ELF-1 (cell line): ENCODE measurements around the gene BNC2.

Experiments used
- DNase-seq: peaks from one replicate; pipeline ENCODE4 v3.0.0-alpha.2; 2016; ENCODE audit warnings: low read depth, low spot score

BNC2 gene

GRCh38 chr9:16421532-16421931 lies 448.9 kb downstream of the BNC2 start:
- DNase-seq, result no peak

DNA sequence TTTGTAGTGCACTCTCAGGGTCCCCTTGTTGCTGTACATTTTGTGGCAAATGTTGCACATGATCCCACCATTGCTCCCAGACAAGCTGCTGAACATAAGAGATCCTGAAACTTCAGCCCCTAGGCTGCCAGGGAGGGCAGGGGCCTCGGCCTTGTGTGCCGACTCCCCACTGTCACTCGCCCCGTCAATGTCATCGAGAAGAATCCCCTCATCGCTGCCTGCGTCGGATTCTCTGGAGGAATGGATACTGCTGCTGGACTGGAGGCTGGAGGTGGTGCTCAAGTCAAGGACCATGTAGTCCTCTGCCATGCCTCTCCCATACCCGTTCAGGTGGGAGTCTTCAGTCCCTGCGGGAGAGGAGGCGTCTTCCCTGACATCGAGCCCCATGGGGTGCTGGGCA lies 451.3 kb downstream of the BNC2 start:
- DNase-seq, result no peak

DNA sequence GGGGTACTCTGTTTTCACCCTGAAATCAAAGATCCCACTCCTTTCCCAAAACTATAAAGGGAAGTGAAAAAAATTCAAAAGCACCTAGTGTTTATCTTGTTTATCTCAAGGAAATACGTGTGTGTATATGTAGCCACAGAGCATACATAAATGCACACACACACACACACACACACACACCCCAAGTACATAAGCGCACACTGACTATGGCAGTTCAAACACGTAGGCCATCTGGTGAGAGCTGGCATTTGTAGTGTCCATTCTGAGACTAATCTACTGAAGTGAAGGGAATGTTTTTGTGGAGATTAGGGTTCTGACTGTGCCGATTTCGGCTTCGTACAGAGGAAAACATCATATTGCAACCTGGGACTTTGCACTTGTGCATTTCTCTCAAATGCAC lies 451.7 kb downstream of the BNC2 start:
- DNase-seq, result no peak

DNA sequence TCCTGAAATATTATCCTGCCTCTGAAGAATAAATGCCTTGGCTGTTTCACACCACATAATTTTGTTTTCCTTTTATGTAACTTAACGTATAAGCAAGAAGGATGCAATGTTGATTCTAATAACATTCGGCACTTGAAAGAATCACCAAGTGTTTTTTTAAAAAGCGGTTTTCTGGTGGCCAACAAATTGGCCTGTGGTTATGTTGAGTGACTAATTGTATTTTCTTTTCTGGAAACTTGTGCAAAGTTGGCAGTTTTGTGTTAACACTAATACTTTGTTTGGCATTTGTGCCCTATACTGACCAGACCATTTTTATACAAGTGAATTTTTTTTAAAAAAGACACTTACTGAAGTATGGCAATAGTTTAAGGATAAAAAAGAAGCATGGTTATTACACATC lies 452.7 kb downstream of the BNC2 start:
- no peak for DNase-seq

DNA sequence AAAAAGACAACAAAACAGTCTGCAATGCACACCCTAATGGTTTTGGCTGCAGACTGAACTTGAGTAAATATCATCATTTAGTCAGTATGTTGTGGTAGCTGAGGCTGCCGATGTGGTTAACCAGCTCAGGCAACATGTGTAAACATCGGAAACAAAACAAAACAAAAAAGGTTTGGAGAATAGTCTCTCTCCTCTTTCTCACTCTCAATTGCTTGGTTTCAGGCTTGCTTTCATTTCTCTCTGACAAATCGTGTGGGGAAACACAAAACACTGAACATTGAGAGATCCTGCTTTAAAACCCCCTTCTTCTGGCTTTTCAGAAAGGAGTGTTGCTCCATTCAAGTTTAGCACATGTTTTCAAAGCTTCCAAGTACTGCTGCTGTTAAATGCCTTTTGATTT lies 453.3 kb downstream of the BNC2 start:
- DNase-seq, result no peak

- no peak for DNase-seq
Measured at GRCh38 chr9:16414451-16414850, 456.0 kb downstream of the BNC2 start.

DNA sequence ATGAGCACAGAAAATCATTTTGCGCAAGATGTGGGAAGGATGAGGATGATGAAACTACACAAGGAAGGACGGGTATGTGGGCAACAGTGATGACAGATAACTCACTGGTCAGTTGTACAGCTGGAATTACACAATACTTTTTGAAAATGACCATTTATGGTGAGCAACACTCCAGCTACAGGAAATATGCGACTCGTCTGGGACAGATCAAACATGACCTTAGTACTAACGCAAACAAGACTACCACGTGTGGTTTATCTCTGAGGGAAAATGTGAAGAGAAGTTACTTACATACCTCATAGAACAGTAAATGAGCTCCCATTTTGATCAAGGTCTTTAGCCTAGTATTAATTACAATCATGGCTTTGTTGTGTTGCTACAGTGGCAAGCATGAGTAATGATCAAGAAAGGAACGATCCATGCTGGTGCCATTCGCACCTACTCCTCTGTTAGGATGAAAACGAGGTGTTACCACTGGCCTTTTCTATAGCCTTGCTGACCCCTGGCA lies 456.9 kb downstream of the BNC2 start:
- DNase-seq, result no peak

DNA sequence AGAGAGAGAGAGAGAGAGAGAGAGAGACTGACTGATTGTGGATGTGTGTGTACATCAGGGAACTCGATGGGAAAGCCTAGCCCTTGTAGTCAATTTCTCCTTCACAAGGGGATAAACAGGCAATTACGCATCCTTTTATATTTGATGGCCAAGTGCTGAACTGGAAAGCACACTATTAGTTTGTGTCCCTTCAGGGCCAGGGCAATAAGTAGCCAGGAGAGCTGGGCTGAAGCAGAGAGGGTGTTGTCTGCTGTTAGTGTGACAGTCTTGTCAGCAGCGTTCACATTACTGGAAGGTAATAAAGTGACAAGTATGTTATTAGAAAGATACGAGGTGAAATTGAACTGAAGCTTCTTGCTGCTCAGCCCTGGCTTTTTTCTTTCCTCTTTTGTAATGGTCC lies 457.7 kb downstream of the BNC2 start:
- no peak for DNase-seq

GRCh38 chr9:16411311-16411710 lies 459.2 kb downstream of the BNC2 start:
- no peak for DNase-seq

DNA sequence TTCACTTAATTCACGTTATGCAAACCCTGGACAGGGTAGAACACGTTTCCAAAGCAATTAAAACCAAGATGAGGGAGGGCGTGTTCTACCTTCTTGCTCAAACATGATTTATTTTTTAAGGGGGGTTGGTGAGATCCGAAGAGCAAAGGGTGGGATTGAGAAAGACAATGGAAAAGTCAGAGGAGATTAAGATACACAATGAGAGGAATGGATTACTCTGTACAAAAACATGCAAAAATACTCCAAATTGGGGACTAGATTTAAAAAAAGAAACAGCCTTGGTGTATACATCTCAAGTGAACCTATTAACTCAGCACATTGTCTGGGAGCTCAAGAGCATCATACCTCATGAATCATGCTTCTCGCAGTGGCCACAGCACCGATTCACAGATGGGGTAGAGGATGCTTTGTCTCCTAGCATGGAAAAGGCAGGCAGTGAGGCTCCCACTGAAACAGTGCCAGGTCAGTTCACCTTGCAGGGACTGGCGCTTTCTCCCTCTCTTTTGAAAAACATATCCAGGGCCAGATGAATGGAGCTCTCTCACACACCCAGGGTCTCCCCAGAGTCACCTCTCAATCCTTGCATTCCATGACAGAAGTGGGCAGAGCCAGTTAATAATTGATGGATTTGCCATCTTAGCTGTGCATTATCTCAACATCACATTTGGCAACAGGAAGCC lies 459.7 kb downstream of the BNC2 start:
- no peak for DNase-seq

DNA sequence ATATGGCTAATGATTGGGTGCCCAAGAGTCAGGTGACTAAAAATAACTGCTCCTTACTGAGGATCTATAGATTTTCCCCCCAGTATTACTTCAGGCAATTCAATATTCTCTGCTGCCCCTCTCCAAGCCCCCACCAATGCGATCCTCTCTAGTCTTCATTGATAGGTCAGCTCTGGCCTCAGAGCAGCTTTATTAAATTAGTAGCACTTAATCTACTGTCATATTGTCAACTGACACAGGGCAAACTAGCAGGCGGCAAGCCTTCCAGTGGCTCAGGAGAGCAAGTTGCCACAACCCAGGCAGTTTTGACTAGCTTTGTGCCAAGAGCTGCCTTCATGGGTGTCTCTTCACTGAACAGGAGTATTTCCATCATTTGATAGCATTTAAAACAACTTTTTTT lies 462.9 kb downstream of the BNC2 start:
- DNase-seq, result no peak

GRCh38 chr9:16406526-16407225 lies 463.8 kb downstream of the BNC2 start:
- DNase-seq, result no peak

DNA sequence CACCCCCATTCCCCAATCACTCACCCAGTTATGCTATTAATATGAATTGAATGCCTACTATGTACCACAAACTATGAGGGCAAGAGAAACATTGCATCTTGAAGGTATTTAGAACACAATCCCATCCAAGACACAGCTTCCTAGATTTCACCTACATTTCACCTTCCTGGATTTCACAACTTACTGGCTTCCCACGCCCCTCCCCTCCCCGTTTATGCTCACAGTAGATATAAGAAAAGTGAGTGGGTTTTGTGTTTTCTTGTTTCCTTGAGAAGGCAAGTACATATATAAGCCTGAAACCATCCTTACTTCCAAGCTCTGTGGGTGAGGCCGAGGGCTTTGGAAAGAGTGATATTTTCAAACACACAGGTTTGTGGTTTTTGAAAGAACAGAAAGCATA lies 465.0 kb downstream of the BNC2 start:
- no peak for DNase-seq

DNA sequence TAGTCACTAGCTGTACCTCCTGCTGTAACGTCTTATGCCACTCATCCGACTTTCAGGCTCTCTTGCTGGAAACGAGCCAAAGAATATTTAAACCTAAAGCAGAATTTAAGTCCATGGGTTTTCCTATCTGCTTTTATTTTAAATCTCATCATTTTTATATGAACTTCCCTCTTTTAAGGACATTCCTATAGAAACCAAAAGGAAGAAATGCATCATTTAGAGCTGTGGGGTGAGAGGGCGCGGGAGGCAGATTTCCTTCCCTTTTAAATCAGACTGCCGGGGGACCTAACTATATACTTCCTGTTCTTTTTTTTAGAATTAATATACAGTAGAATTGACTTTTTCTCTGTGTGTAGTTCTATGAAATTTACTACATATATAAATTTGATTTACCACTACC lies 468.8 kb downstream of the BNC2 start:
- DNase-seq, result no peak

DNA sequence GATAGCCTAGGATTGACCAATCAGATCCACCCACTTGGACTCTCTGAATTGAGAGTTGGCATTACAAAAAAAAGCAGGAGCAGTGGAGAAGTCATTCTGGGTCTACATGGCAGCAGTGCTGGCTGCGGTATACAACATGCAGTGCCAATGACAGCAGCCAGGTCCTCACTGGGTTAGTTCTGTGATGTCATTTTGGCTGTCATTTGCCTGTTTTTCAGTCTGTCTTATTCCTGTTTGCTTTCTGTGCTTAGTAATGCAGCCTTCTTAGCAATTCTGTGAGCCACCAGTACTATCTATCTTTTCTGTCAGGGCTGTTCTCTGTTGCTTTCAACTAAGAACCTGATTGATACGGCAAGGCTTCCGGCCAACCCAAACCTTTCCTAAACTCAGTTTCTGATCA lies 471.8 kb downstream of the BNC2 start:
- no peak for DNase-seq

GRCh38 chr9:16396389-16396788 lies 474.1 kb downstream of the BNC2 start:
- no peak for DNase-seq

GRCh38 chr9:16391369-16391768 lies 479.1 kb downstream of the BNC2 start:
- DNase-seq, result no peak

DNA sequence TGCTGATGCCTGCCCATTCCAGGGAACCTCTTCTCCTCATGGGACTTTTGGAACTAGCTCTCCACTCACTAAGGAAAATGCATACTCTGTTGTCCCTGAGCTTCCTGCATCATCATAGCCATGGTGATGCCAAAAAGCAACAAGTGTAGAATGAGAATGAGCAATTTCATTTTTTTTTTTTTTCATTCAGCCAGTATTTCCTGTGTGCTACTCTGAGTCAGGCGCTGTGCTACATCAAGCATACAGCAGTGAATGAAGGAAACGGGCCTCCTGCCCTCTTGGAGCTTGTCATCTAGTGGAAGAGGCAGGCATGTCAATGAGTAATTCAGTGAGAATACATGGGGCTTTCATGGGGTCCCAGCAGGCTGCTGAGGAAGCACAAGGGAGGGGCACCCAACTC lies 483.1 kb downstream of the BNC2 start:
- no peak for DNase-seq

GRCh38 chr9:16386827-16387077 lies 483.7 kb downstream of the BNC2 start:
- DNase-seq, result no peak

- DNase-seq, result no peak
Measured at GRCh38 chr9:16386007-16386826, 484.3 kb downstream of the BNC2 start.

DNA sequence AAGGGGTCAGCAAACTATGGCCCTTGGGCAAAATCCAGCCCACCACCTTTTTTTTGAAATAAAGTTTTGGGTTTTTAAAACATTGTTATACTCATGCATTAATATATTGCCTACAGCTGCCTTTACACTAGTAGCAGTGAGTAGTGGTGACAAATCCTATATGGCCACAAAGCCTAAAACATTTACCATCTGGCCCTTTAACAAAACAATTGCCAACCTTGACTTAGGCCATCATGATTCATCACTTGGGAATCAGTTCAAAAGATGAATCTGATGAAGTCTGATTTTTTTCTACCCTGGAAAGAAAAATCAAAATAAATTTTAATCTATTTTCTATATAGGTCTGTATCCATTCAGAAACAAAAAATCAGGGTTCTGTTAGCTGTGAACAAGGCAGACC lies 484.9 kb downstream of the BNC2 start:
- no peak for DNase-seq

GRCh38 chr9:16384993-16385392 lies 485.5 kb downstream of the BNC2 start:
- no peak for DNase-seq

DNA sequence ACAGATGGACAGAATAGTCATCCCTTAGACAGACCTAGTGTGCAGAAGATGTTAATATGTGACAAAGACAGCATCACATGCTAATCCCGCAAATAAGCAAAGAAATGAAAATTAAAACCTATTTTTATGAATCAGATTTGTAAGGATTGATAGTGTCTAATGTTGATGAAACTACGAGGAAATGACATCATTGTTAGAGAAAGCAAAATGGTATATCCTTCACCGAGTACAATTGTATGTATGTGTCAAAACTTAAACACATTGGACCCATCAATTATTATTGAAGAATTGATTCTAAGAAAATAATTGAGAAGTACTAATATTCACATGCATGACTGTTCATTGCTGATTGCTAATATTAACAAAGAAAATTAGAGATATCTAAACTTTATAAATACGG lies 493.2 kb downstream of the BNC2 start:
- DNase-seq, result no peak
